VCaP (cell line): ENCODE results near the gene TRAPPC2.

Experiments used
- H3K27ac ChIP-seq: fragments of 450-650 bp; 2 replicates; pipeline ENCODE4 v1.5.1; 2017
- CTCF ChIP-seq: fragments of 450-650 bp; conservative IDR thresholded peaks from 2 replicates; pipeline ENCODE4 v1.5.1; 2017; ENCODE audit warnings: mild to moderate bottlenecking, moderate library complexity

TRAPPC2 gene

GRCh38 chrX:13690836-13691235, 43.6 kb downstream of the TRAPPC2 start:
- TF ChIP-seq CTCF, result peak; percentile 60
- H3K27ac ChIP-seq, result peak overlapping the region; percentile 89

- peak overlapping the region; percentile 89 for H3K27ac ChIP-seq
- TF ChIP-seq CTCF, result no peak
These were observed 44.6 kb downstream of the TRAPPC2 start for GRCh38 chrX:13689741-13690211.

- peak within 1 kb of the TSS; percentile 89 for H3K27ac ChIP-seq
These were observed 45.3 kb downstream of the TRAPPC2 start, which contains the start of gene RAB9A for GRCh38 chrX:13688958-13689740. TSS of gene RAB9A (plus strand) at chrX:13689128. CDS start at chrX:13708747, 19,619 bp downstream.

GRCh38 chrX:13688384-13688957, 45.9 kb downstream of the TRAPPC2 start:
- no peak for TF ChIP-seq CTCF
- peak overlapping the region; percentile 89 for H3K27ac ChIP-seq

More at GRCh38 chrX:13688958-13689740, 45.3 kb downstream of the TRAPPC2 start, which contains the start of gene RAB9A:
- TF ChIP-seq CTCF, result no peak

GRCh38 chrX:13687203-13687602, 47.2 kb downstream of the TRAPPC2 start:
- H3K27ac ChIP-seq, result no peak overlapping the region
- TF ChIP-seq CTCF, result no peak

GRCh38 chrX:13685126-13685763, 49.2 kb downstream of the TRAPPC2 start:
- H3K27ac ChIP-seq, result 0 out of 2 replicates have a peak overlapping the region, but pooled peaks have one; percentile 22
- no peak for TF ChIP-seq CTCF

GRCh38 chrX:13684361-13684760, 50.1 kb downstream of the TRAPPC2 start:
- no peak for TF ChIP-seq CTCF
- H3K27ac ChIP-seq, result no peak overlapping the region
